ENCODE measurements around the gene PHF12.
A peak's percentile ranks its signal among the peaks of the same experiment; 100 is the strongest.
"Not testable (repeated sequence)": the region's sequence is repeated elsewhere in the genome, so short reads cannot be mapped to it uniquely, and the experiment has no call there.

Gene PHF12

DNA sequence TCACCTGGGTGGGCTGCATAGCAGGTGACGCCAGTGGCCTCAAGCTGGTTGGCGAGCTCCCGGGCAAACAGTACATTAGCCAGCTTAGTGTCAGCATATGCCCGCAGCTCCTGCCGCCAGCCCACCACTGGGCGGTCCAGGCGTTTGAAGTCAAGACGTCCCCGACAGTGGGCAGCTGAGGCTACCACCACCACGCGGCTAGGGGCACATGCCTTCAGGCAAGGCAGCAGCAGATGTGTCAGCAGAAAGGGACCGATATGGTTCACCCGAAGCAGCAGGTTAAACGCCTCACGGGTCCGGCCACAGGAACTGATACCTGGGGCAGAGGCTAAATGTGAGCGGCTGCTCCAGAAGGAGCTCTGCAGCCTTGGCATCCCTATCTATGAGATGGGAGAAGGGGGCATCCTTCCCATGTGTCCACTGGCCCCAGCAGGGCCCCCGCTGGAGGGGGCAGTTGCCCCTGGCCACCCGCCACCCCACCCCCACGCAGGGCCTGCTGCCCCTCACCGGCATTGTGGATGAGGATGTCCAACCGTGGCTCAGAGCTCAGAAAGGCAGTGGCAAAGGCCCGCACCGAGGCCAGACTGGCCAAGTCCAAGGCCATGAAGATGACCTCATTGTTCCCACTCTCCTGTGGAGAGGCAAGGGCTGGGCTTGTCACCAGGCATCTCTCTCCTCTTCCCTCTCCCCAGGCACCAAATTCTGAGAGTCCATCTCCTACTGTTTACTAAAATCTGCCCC, 50.2 kb downstream of the PHF12 start:
- peak overlapping the region; percentile 88 for H3K27ac Mint-ChIP-seq
- DNase-seq, result no peak
- H3K27me3 Mint-ChIP-seq, result no peaks in the 10 kb centered on the region
- H3K36me3 Mint-ChIP-seq (ENCODE audit: low read depth), result peaks cover 19% of the 10 kb centered on the region
- H3K4me1 Mint-ChIP-seq, result peaks cover 41% of the 10 kb centered on the region
- ATAC-seq, result no peak
- peak overlapping the region; percentile 90 for H3K4me3 Mint-ChIP-seq
- no peaks in the 10 kb centered on the region for H3K9me3 Mint-ChIP-seq

DNA sequence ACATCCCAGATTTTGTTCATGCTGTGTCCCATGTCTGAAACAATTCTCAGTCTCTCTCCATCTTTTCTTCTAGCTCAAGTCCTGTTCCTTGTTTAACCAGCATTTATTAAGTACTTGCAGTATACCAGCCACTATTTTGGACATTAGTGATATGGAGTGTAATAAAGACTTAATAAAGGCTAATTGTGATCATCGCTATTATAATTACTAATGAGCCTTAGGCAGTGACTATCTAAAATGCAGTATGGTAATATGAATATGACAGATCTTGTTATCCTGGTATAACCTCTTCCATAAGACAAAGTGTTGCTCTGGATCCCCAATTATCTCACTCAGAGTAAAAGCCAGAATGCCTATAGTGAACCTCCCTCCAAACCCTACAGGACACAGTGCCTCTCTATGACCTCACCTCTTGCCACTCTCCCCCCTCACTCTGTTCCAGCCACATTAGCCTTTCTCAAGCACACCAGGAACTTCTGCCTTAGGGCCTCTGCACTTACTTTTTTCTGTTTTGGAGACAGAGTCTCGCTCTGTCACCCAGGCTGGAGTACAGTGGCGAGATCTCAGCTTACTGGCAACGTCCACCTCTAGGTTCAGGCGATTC, 52.0 kb downstream of the PHF12 start:
- ATAC-seq (no peak), DNase-seq (no peak)
- H3K4me3 Mint-ChIP-seq, result no peak overlapping the region
- no peak overlapping the region for H3K27ac Mint-ChIP-seq
- no peaks in the 10 kb centered on the region for H3K9me3 Mint-ChIP-seq
- H3K4me1 Mint-ChIP-seq, result peaks cover 54% of the 10 kb centered on the region
- H3K27me3 Mint-ChIP-seq, result no peaks in the 10 kb centered on the region
- peaks cover 16% of the 10 kb centered on the region for H3K36me3 Mint-ChIP-seq (ENCODE audit: low read depth)

DNA sequence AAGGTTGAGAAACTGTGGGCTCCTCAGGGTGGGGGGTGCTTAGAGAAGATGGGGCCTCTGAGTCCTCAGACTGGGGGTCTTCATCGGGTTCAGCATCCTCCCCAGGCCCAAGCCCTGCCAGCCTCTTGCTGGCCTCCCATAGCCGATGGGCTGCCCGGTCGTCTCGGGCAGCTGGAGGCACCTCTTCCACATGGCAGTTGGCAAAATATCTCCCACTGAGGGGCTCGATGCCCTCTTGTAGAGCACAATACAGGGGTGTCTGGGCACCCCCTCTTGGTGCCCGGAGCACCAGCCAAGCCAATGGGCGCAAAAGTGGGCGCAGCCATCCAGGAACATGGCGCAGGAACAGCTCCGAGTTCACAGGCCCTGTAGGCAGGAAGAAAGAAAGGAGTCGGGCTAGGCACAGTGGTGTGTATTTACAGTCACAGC, 52.8 kb downstream of the PHF12 start:
- no peak overlapping the region for H3K4me3 Mint-ChIP-seq
- H3K27me3 Mint-ChIP-seq, result no peaks in the 10 kb centered on the region
- H3K4me1 Mint-ChIP-seq, result peaks cover 62% of the 10 kb centered on the region
- ATAC-seq, result no peak
- DNase-seq, result no peak
- peaks cover 16% of the 10 kb centered on the region for H3K36me3 Mint-ChIP-seq (ENCODE audit: low read depth)
- H3K27ac Mint-ChIP-seq, result no peak overlapping the region
- H3K9me3 Mint-ChIP-seq, result no peaks in the 10 kb centered on the region

DNA sequence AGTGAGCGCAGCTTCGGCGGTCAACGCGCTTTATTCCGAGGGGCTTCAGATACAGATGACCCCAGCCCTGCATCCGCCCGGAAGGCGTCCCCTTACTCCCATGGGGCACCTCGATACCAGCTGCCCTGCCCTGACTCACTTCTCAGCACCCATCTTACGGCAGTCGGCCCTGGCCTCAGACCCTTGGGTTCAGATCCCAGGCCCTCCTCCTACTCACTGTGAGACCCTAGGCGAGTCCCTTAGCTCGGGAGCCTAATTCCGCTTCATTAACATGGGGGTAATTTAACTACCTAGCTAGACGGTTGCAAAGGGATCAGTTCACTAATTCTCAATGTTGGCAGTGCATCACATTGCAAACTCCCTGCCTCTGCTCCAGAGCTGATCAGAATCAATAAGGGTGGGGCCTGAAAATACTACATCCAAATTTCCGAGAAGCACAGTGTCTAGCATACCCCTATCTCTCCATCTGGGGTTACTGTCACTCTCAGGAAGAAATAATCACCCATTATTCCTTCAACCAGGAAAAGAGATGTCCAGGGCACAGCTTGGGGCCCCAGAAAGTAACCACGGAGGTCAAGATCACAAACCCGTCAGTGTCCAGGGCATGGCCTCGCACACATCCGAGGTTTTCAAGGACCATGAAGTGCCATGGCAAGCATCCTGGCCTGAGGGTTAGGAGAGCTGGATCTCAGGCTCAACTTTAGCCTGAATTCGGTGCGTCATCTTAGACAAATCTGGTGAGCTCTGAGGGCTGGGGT, 53.4 kb downstream of the PHF12 start:
- DNase-seq (peak; percentile 62), ATAC-seq (peak; percentile 25)
- H3K9me3 Mint-ChIP-seq, result no peaks in the 10 kb centered on the region
- peaks cover 68% of the 10 kb centered on the region for H3K4me1 Mint-ChIP-seq
- peak overlapping the region; percentile 93 for H3K27ac Mint-ChIP-seq
- peaks cover 20% of the 10 kb centered on the region for H3K36me3 Mint-ChIP-seq (ENCODE audit: low read depth)
- no peaks in the 10 kb centered on the region for H3K27me3 Mint-ChIP-seq
- peak overlapping the region; percentile 89 for H3K4me3 Mint-ChIP-seq

DNA sequence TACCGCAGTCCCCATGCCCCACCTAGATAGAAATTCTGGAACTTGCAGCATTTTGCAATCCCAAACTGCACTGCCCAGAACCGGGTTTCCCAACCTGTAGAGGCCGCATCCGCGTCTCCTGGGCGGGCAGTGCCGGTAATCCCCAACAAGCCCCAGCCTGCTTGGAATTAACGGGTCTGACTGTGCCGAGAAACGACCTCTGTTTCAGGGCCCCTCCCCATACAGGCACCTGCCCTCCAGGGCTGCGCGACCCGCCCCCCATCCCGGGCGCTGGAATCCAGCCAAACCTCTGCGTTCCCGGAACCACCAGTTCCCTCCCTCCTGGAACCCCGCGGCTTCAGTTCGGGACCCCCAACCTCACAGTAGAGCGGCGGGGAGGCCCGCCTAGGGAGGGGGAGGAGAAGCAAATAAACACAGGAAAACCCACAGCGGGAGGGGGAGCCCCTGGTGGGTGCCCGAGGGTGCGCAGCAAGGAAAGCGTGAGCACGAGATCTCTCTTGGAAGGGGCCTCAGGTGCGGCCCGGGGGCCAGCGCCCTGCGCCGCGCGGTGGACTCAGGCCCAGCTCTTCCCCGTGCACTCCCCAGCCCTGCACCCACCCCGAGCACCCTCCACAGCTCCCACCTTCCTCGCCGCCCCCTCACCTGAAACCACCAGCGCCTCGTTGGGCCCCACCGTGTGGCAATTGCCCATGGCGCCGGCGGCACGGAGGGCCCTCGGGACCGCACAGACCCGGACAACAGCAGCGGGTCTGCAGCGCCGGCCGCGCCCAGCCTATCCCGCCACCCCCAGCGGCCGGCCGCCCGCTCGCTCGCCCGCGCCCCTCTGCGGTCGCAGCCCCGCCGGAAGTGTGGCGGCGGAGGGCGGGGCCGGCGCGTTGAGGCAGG, 54.2 kb downstream of the PHF12 start, which contains the start of gene FLOT2:
Gene FLOT2, minus strand, starts transcription at position 850 of the 885 bp plus-strand sequence. Its CDS starts 159 bp downstream, at position 691.
- H3K4me1 Mint-ChIP-seq, result peaks cover 71% of the 10 kb centered on the region
- peaks cover 19% of the 10 kb centered on the region for H3K36me3 Mint-ChIP-seq (ENCODE audit: low read depth)

DNA sequence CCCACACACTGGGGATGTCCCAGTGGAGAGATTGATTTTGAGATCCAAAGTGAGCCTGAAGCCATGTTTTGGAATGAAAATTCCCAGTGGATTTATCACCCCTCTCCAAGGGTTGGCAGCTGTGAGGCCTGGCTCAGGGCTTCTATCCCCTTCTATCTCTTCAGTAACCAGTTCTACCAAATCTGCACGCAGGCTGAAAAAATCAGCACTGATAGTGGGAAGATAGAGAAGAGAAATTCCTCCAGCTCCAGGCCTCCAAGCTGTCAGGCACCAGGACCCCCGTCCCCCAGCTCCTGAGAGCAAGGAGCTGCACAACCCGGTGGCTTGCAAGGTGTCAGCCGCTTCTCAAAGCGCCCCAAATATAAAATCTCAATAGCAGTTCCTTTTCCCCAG, 54.8 kb downstream of the PHF12 start:
- ATAC-seq (no peak), DNase-seq (no peak)
- peaks cover 23% of the 10 kb centered on the region for H3K36me3 Mint-ChIP-seq (ENCODE audit: low read depth)
- H3K27me3 Mint-ChIP-seq, result no peaks in the 10 kb centered on the region
- H3K27ac Mint-ChIP-seq, result peak overlapping the region; percentile 93
- H3K4me3 Mint-ChIP-seq, result peak overlapping the region; percentile 89
- H3K4me1 Mint-ChIP-seq, result peaks cover 71% of the 10 kb centered on the region
- H3K9me3 Mint-ChIP-seq, result no peaks in the 10 kb centered on the region

More for the DNA sequence above, 54.2 kb downstream of the PHF12 start, which contains the start of gene FLOT2:
- no peaks in the 10 kb centered on the region for H3K9me3 Mint-ChIP-seq
- peak; percentile 73 for DNase-seq
- H3K4me3 Mint-ChIP-seq, result peak within 1 kb of the TSS; percentile 89
- ATAC-seq, result peak; percentile 73
- no peaks in the 10 kb centered on the region for H3K27me3 Mint-ChIP-seq
- H3K27ac Mint-ChIP-seq, result peak within 1 kb of the TSS; percentile 93

DNA sequence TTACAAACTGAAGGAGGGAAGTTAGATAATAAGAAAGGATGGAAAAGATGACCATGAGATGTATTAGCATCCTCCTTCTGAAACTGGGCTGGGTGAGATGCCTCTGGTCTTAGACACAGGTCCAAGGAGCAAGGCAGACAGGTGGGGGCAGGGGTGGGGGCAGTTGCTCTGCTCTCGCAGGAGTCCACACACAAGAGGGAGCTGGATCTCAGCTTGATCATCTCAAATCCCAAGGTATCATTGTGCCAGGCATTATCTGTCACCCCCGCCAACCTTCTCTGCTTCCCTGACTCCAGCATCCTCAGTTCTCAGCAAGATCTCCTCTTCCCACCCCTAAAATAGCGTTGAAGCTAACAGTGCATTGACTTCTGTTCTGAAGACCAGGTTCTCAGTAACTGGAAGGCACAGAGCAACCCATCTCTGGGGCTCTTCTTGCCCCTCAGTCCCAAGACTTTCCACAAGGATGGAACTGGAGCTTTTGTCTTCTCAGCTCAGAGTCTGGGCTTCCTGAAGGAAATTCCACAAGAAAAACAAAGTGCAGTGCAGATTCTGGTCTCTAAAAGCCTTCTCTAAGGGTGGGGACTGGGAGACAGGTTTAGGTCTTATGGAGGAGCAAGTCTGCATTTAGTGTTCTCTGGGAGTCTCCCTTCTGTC, 55.4 kb downstream of the PHF12 start:
- Mint-ChIP-seq H3K27ac (peak overlapping the region; percentile 93), H3K36me3 (ENCODE audit: low read depth) (peaks cover 23% of the 10 kb centered on the region), H3K9me3 (no peaks in the 10 kb centered on the region), H3K27me3 (no peaks in the 10 kb centered on the region), H3K4me3 (peak overlapping the region; percentile 89), H3K4me1 (peaks cover 75% of the 10 kb centered on the region)
- DNase-seq, result no peak
- no peak for ATAC-seq

DNA sequence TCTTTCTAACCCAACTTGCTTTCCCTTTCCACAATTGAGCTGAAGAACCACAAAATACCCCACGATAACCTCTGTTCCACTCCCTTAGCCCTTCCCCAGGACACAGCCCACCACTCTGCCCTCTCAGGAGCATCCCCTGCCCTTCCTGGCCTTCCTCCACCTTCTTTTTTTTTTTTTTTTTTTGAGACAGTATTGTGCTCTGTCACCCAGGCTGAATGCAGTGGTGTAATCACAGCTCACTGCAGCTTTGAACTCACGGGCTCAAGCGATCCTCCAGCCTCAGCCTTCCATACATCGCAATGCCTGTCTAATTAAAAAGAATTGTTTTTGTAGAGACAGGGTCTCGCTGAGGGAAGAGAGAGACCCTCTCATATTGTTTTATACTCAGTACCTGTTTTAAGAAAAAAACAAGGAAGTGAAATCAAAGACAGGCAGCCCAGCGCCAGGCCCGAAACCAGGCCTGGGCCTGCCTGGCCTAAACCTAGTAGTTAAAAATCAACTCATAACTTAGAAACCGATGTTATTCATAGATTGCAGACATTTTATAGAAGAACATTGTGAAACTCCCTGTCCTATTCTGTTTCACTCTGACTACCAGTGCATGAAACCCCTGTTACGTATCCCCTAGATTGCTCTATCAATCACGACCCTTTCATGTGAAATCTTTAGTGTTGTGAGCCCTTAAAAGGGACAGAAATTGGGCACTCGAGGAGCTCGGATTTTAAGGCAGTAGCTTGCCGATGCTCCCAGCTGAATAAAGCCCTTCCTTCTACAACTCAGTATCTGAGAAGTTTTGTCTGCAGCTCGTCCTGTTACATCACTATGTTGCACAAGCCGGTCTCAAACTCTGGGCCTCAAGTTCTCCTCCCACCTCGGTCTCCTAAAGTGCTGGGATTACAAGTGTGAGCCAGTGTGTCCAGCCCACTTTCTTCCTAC, 57.8 kb downstream of the PHF12 start:
- not testable (repeated sequence) for H3K36me3 Mint-ChIP-seq (ENCODE audit: low read depth); H3K9me3 Mint-ChIP-seq; H3K27me3 Mint-ChIP-seq; DNase-seq
- ATAC-seq, result peak; percentile 17
- Mint-ChIP-seq H3K4me3 (peak overlapping the region; percentile 77), H3K4me1 (peaks cover 78% of the 10 kb centered on the region), H3K27ac (peak overlapping the region; percentile 99)

DNA sequence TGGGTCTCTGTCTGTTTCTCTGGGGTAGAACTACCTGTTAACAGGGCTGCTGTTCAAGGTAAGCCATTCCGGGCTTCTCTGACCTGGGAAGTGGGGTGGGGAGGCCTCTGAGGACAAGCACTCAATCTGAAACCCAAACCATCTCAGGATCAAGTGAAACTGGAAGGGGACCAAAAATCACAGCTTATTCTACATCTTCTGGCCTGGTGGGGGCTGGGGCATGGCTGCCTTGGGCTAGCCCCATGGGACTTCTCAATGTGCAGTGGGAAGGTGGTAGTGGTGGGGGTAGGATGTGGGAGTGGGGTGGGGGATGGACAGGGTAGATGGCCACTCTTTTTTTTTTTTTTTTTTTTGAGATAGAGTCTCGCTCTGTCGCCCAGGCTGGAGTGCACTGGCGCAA, 59.3 kb downstream of the PHF12 start:
- H3K27me3 Mint-ChIP-seq, result no peaks in the 10 kb centered on the region
- peaks cover 9% of the 10 kb centered on the region for H3K36me3 Mint-ChIP-seq (ENCODE audit: low read depth)
- peak overlapping the region; percentile 45 for H3K27ac Mint-ChIP-seq
- H3K9me3 Mint-ChIP-seq, result no peaks in the 10 kb centered on the region
- no peak overlapping the region for H3K4me3 Mint-ChIP-seq
- ATAC-seq (no peak), DNase-seq (no peak)
- H3K4me1 Mint-ChIP-seq, result peaks cover 73% of the 10 kb centered on the region

DNA sequence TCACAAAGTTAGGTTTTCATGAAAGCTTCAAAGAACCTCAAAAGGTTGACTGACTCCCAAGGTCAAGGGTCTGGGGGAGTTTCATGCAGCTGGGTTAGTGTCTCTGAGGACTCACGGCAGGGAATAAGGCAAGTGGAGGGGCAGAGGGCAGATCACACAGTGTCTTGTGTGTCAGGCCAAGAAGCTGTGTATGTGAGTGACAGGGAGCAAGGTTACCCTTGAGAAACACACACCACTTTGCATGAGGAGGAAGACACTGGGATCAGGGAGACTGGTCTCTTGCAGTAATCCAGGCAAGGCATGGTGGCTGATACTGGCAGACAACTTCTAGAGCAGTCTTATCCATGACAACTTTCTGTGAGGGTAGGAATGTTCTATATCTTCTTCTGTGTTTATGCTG, 60.1 kb downstream of the PHF12 start:
- ATAC-seq (no peak), DNase-seq (no peak)
- no peaks in the 10 kb centered on the region for H3K9me3 Mint-ChIP-seq
- H3K4me1 Mint-ChIP-seq, result peaks cover 66% of the 10 kb centered on the region
- H3K27ac Mint-ChIP-seq, result peak overlapping the region; percentile 45
- no peak overlapping the region for H3K4me3 Mint-ChIP-seq
- H3K27me3 Mint-ChIP-seq, result no peaks in the 10 kb centered on the region
- H3K36me3 Mint-ChIP-seq (ENCODE audit: low read depth), result peaks cover 9% of the 10 kb centered on the region

DNA sequence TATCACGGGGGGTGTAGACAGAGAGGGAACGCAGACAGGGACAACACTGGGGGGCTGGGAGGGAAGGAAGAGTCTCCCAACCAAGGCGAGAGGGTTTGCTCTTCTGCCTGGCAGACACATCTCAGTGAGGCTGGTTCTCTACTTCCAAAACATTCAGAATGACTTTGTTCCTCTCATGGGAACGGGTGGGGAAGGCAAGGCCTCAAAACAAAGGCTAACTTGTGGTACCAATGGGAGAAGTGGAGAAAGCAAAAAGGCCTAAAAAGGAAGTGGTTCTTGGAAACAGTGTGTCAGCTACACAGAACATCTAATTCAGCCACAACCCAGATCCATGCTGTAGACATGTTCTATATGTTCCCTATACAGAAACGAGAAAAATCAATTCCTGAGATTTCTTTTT, 61.3 kb downstream of the PHF12 start:
- no peak overlapping the region for H3K4me3 Mint-ChIP-seq
- H3K27ac Mint-ChIP-seq, result peak overlapping the region; percentile 19
- no peaks in the 10 kb centered on the region for H3K27me3 Mint-ChIP-seq
- ATAC-seq, result no peak
- no peaks in the 10 kb centered on the region for H3K9me3 Mint-ChIP-seq
- peaks cover 55% of the 10 kb centered on the region for H3K4me1 Mint-ChIP-seq
- no peak for DNase-seq
- peaks cover 9% of the 10 kb centered on the region for H3K36me3 Mint-ChIP-seq (ENCODE audit: low read depth)

DNA sequence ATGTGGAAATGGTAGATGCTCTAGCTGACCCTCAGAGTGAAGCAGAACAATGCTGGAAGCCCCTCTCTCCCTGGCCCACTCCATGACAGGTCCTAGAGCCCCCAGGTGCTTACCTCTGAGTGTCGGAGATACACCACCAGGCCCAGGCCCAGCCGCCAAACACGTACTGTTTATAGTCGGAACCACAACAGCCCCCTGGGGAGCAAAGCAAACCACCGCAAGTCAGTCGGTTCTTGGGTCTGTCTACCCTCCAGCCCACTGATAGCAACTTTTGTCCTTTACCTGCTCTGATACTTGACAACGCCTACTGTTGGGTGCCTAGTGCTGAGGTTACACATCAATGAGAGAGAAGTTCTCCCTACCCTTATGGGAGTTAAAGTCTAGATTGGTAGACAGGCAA, 62.5 kb downstream of the PHF12 start:
- Mint-ChIP-seq H3K27ac (peak overlapping the region; percentile 50), H3K4me3 (no peak overlapping the region), H3K9me3 (no peaks in the 10 kb centered on the region), H3K36me3 (ENCODE audit: low read depth) (peaks cover 11% of the 10 kb centered on the region), H3K4me1 (peaks cover 48% of the 10 kb centered on the region), H3K27me3 (no peaks in the 10 kb centered on the region)
- no peak for ATAC-seq
- no peak for DNase-seq
